Stimulated activated naive B cell treated with anti-CD40 and anti-IgM and Interleukin-4, amounts not matched to agents 10 μg/mL and 1 μg/mL and 100 μg/mL, for 72 hours (primary cell): ENCODE results near the gene ENOX1.

Experiments used
- ATAC-seq, 2 donors: fragments of 150-1000 bp; cut with Tn5 transposase; replicated peaks; 2 replicates each; pipeline ENCODE4 v1.10.0; 2021; ENCODE audit warnings: moderate library complexity in 1 of 2
- DNase-seq: peaks from one replicate; pipeline ENCODE4 v3.0.0; 2021
- H3K27ac Mint-ChIP-seq: one replicate; pipeline ENCODE4 v1.8.0; 2022; ENCODE audit warnings: mild to moderate bottlenecking, mixed read lengths
- H3K27me3 Mint-ChIP-seq, 2 donors: one replicate each; pipeline ENCODE4 v1.8.0; 2022; ENCODE audit warnings: mixed read lengths in 2 of 2
- H3K36me3 Mint-ChIP-seq, 2 donors: one replicate each; pipeline ENCODE4 v1.8.0; 2022; ENCODE audit warnings: mixed read lengths in 2 of 2, mild to moderate bottlenecking in 1 of 2
- H3K4me1 Mint-ChIP-seq, 2 donors: one replicate each; pipeline ENCODE4 v1.8.0; 2022; ENCODE audit warnings: mixed read lengths in 2 of 2, mild to moderate bottlenecking in 1 of 2
- H3K4me3 Mint-ChIP-seq, 2 donors: one replicate each; pipeline ENCODE4 v1.8.0; 2022; ENCODE audit warnings: mild to moderate bottlenecking in 2 of 2, mixed read lengths in 2 of 2, moderate library complexity in 1 of 2
- H3K9me3 Mint-ChIP-seq, 2 donors: one replicate each; pipeline ENCODE4 v1.8.0; 2022; ENCODE audit warnings: mixed read lengths in 2 of 2, mild to moderate bottlenecking in 1 of 2

ENOX1 gene

DNA sequence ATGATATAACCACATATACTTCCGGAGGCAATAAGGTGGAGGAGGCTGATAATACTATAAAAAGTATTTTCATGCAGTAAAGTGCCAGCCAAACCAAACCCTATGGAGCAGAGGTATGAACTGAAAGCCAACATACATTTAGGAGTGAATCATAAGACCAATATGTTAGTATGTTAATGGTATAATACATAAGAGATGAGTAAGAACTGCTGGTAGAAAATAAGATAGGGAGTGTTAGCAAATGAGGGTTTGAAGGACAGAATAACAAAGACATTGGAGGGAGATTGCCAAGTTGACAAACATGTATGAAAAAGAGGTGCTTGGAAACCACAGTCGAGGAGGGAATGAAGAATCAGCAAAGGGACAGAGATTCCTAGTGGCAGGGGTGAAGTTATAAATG is 10.8 kb downstream of the ENOX1 start:
- DNase-seq (no peak), ATAC-seq (no peak)
- H3K36me3 Mint-ChIP-seq: no peaks in the 10 kb centered on the region
- H3K27ac Mint-ChIP-seq: no peak overlapping the region
- no peaks in the 10 kb centered on the region for H3K4me1 Mint-ChIP-seq
- H3K27me3 Mint-ChIP-seq: peaks cover 27% of the 10 kb centered on the region in 2 donors
- no peak overlapping the region for H3K4me3 Mint-ChIP-seq
- no peaks in the 10 kb centered on the region for H3K9me3 Mint-ChIP-seq

DNA sequence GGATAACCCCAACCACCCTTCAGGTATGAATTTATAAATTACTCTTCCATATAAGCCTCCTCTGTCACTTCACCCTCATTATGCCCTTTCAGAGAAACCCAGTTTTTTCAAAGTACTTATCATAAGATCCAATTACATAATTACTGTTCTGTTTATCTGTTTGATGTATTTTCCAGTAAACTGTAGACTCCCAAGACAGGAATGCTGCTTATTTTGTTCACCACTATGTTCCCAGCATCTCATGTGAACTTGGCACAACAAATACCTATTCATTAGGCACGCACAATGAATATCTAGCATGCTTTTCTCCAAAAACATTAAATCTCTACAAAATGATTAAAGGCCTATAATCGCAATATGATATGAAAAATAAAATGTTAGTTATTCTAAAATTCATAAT is 13.2 kb downstream of the ENOX1 start:
- Mint-ChIP-seq H3K4me1 (no peaks in the 10 kb centered on the region), H3K4me3 (no peak overlapping the region), H3K27me3 (peaks cover 24 to 25% of the 10 kb centered on the region in 2 donors), H3K9me3 (no peaks in the 10 kb centered on the region), H3K27ac (no peak overlapping the region), H3K36me3 (no peaks in the 10 kb centered on the region)
- DNase-seq: no peak
- no peak for ATAC-seq

DNA sequence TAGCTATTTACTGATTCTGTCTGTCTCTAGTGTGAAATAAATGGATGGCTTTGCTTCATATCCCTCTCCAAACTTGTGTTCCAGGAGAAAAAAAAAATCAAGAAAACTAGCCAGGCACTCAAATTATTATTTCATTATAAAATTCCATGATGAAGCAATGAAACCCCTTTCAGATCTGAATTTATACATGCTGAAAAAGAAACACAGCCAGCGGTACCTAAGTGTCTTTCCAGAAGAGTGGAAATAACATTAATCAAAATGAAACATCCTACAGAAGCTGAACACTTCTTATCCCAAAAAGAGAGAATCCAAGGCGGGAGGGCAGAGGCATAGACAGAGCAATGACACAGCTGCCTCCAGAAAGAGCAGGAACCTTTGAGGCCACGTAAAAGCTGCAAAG is 15.9 kb downstream of the ENOX1 start:
- H3K27ac Mint-ChIP-seq: no peak overlapping the region
- no peaks in the 10 kb centered on the region for H3K9me3 Mint-ChIP-seq
- no peak for ATAC-seq
- no peaks in the 10 kb centered on the region for H3K36me3 Mint-ChIP-seq
- peaks cover 19 to 24% of the 10 kb centered on the region in 2 donors for H3K27me3 Mint-ChIP-seq
- no peak for DNase-seq
- no peak overlapping the region for H3K4me3 Mint-ChIP-seq
- H3K4me1 Mint-ChIP-seq: no peaks in the 10 kb centered on the region

DNA sequence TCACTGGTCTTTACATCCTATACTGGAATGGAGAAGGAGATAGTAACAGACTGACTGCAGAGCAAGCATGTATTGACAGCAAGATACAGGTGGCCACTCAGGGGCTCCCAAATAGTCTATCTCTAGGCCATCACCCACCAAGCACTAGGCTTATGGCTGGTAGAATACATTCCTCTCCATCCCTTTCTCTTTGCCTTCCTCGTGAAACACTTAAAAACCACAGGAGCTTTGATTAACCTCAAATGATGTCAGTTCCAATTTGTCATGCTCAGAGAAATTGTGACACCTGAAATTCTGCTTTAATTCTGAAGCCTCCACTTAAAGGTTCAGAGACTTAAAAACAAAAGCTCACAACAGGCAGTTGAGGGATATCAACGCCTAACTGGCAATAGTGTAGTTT is 17.2 kb downstream of the ENOX1 start:
- ATAC-seq (no peak), DNase-seq (no peak)
- Mint-ChIP-seq H3K27me3 (peaks cover 10 to 25% of the 10 kb centered on the region in 2 donors), H3K27ac (no peak overlapping the region), H3K4me3 (no peak overlapping the region), H3K4me1 (no peaks in the 10 kb centered on the region), H3K36me3 (no peaks in the 10 kb centered on the region), H3K9me3 (no peaks in the 10 kb centered on the region)

DNA sequence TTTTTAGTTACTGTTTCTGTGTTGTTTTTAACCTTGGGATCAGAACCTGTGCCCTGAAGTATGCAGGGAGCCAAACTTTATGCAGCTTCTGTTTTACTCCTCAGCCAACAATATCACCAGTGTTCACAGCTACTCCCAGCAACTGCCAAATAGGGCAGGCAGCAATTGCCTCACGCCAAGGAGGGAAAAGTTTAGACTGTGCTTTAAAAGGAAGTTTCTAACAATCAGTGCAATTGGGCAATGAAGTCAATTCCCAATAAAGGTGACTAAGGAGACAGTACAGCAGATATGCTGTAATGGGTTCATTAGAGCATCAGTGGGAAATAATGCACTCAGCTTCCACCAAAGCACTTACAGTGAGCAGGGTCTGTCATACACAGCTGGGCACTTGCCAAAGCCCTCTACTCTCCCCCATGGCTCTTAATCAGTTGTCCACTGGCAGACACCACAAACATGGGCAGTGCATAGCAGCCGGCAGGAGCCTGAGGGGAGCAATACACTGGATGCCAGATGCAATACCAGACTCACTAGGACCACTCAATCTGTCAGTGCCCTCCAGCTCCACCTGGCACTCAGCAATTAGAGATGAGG is 19.3 kb downstream of the ENOX1 start:
- Mint-ChIP-seq H3K4me1 (no peaks in the 10 kb centered on the region), H3K27ac (no peak overlapping the region), H3K36me3 (no peaks in the 10 kb centered on the region), H3K9me3 (no peaks in the 10 kb centered on the region), H3K4me3 (no peak overlapping the region), H3K27me3 (peaks cover 0 to 14% of the 10 kb centered on the region in 2 donors)
- DNase-seq (no peak), ATAC-seq (no peak)

DNA sequence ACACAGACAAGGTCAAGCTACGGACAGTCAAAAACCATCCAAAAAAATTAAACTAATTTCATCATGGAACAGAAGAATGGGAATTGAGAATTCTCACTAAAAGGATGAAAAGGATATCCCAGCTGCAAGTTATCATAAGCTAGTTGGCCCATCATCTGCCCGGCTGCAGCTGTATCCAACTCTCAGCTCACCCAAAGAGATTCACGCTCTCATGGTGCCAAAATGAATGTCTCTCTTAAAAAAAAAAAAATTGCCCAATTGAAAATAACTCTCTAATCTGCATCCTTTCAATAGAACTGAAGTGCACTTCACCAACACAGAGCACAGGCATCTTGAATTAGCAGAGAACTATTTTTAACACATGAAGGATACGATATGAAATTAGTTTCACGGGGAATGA is 20.0 kb downstream of the ENOX1 start:
- H3K27ac Mint-ChIP-seq: no peak overlapping the region
- DNase-seq (no peak), ATAC-seq (no peak)
- H3K36me3 Mint-ChIP-seq: no peaks in the 10 kb centered on the region
- no peaks in the 10 kb centered on the region for H3K4me1 Mint-ChIP-seq
- no peak overlapping the region for H3K4me3 Mint-ChIP-seq
- no peaks in the 10 kb centered on the region for H3K9me3 Mint-ChIP-seq
- peaks cover 0 to 14% of the 10 kb centered on the region in 2 donors for H3K27me3 Mint-ChIP-seq

DNA sequence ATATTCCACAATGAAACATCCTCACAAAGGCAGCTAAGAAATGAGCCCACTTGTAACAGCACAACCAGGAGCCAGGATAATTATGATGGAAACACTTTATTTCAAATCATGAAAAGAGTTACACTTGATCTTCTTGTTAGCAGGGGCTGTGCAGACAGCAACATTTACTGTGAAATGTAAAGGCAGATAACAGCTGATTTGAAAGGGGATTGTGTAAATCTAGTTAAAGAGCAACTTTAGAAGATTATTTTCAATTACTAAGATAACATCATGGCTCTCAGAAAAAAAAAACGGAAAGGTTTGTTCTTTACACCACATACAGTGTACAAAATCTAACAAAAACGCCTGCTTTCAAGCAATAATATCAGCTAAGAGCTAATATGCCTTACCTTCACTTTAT is 22.4 kb downstream of the ENOX1 start:
- H3K4me1 Mint-ChIP-seq: no peaks in the 10 kb centered on the region
- ATAC-seq: no peak
- H3K27ac Mint-ChIP-seq: no peak overlapping the region
- peaks cover 0 to 14% of the 10 kb centered on the region in 2 donors for H3K27me3 Mint-ChIP-seq
- no peaks in the 10 kb centered on the region for H3K36me3 Mint-ChIP-seq
- DNase-seq: no peak
- H3K4me3 Mint-ChIP-seq: no peak overlapping the region
- no peaks in the 10 kb centered on the region for H3K9me3 Mint-ChIP-seq

DNA sequence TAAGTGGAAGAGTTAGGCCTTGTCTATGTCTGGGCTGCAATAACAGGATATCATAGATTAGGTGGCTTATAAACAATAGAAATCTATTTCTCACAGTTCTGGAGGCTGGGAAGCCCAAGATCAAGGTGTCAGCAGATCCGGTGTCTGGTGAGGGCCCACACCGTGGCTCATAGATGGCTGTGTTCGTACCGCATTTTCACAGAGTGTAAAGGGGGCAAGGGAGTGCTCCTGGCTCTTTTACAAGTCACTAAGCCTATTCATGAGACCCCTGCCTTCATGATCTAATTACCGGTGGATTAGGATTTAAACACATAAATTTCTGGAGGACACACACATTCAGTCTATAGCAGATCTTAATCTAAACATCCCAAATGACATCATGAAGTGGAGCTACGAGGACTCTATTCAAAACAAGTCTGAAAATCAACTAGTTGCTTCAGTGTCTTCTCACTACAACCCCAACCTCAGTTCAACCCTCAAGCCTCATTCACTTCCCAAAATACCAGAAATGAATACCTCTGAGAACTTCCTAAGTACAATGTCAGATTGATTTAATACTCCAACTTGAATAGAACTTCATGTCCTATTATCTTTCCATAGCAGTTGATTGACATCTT is 23.5 kb downstream of the ENOX1 start:
- no peak for ATAC-seq
- no peak overlapping the region for H3K27ac Mint-ChIP-seq
- no peaks in the 10 kb centered on the region for H3K9me3 Mint-ChIP-seq
- H3K36me3 Mint-ChIP-seq: no peaks in the 10 kb centered on the region
- peaks cover 0 to 11% of the 10 kb centered on the region in 2 donors for H3K27me3 Mint-ChIP-seq
- no peak overlapping the region for H3K4me3 Mint-ChIP-seq
- DNase-seq: no peak
- H3K4me1 Mint-ChIP-seq: no peaks in the 10 kb centered on the region

DNA sequence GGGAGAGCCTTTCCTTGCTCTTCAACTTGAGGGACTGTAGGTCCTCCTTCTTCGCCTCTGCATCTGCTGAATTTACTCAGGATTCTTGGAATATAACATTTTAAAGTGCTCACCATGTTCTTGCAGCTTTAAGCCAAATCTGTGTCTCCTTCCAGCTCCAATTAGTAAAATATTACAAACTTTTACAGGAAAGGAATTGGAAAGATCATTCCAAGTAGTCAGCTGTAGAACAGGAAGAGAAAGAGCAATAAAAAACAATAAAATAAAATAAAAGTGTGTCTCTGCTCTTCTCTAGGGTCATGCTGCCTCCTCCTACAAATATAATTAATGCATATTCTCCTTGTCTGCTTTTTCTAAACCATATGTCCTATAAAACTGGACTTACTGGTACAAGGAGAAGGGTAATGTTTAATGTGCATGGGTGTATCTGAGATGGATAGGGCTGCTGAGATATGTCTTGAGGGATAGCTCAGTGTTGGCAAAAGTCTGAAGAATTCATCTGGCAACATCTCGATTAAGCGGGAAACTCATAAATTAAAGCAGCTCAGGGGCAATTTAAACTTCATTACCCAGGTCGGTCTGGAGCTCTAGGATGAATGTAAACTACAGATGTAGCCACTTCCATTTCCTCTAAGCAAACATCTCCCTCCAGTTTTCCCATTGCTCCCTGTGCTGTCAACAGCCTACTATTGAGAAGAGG is 25.0 kb downstream of the ENOX1 start:
- no peak overlapping the region for H3K27ac Mint-ChIP-seq
- no peak overlapping the region for H3K4me3 Mint-ChIP-seq
- no peaks in the 10 kb centered on the region for H3K36me3 Mint-ChIP-seq
- no peaks in the 10 kb centered on the region for H3K9me3 Mint-ChIP-seq
- H3K4me1 Mint-ChIP-seq: no peaks in the 10 kb centered on the region
- DNase-seq (no peak), ATAC-seq (no peak)
- peaks cover 0 to 4% of the 10 kb centered on the region in 2 donors for H3K27me3 Mint-ChIP-seq

DNA sequence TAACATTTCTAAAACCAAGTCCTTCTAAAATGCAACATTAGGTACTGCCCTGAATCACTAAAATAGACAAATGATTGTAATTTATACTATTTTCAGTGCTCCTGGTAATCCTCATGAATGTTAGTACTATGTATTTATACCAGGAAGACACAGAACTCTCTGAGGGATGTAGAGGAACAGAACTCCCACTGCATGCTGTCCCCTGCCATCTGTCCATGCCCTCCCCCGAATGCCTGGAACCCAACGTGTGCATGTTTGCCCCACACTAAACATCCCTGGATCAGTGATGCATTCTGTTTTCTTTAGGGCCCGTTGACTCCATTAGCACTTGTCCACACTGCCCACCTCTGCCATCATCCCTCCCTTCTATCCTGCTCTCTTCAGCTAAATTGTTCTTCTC is 26.5 kb downstream of the ENOX1 start:
- DNase-seq (no peak), ATAC-seq (no peak)
- H3K4me3 Mint-ChIP-seq: no peak overlapping the region
- H3K27me3 Mint-ChIP-seq: peaks cover 0 to 2% of the 10 kb centered on the region in 2 donors
- H3K4me1 Mint-ChIP-seq: no peaks in the 10 kb centered on the region
- H3K27ac Mint-ChIP-seq: no peak overlapping the region
- H3K9me3 Mint-ChIP-seq: no peaks in the 10 kb centered on the region
- no peaks in the 10 kb centered on the region for H3K36me3 Mint-ChIP-seq

DNA sequence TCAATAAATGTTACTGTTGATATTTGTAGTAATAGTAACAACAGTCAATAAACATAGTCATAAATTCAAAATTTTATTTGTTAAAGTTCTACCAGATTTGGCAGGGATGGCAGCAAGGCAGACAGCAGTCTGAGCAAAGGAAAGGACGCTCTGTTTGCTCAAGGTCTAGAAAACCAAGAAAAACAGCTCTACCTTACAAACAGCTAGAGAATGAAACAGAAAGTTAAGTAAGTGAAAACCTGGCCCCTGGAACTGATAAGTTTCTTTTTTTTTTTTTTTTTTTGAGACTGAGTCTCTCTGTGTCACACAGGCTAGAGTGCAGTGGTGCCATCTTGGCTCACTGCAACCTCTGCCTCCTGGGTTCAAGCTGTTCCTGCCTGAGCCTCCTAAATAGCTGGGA is 27.9 kb downstream of the ENOX1 start:
- no peak overlapping the region for H3K27ac Mint-ChIP-seq
- H3K9me3 Mint-ChIP-seq: no peaks in the 10 kb centered on the region
- no peaks in the 10 kb centered on the region for H3K36me3 Mint-ChIP-seq
- DNase-seq: no peak
- H3K4me3 Mint-ChIP-seq: no peak overlapping the region
- H3K27me3 Mint-ChIP-seq: no peaks in the 10 kb centered on the region
- no peak for ATAC-seq
- no peaks in the 10 kb centered on the region for H3K4me1 Mint-ChIP-seq

DNA sequence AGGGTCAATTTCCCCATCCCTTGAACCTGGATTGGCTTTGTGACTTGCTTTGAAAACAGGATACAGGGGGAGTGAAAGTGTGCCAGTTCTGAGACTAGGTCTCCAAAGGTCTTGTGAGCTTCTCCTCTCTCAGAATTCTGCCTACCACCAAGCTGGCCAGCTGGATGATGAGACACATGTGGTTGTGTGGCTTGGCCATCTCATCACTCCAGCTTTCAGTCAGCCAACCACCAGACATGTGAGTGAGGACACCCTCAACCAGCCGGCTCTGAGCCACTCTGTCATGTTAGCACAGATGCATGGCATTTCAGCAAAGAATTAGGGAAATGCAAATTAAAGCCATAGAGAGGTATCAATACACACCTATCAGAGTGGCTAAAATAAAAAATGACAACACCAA is 29.5 kb downstream of the ENOX1 start:
- H3K9me3 Mint-ChIP-seq: no peaks in the 10 kb centered on the region
- H3K27me3 Mint-ChIP-seq: peaks cover 0 to 6% of the 10 kb centered on the region in 2 donors
- DNase-seq (no peak), ATAC-seq (no peak)
- H3K36me3 Mint-ChIP-seq: no peaks in the 10 kb centered on the region
- H3K4me3 Mint-ChIP-seq: no peak overlapping the region
- no peak overlapping the region for H3K27ac Mint-ChIP-seq
- no peaks in the 10 kb centered on the region for H3K4me1 Mint-ChIP-seq

DNA sequence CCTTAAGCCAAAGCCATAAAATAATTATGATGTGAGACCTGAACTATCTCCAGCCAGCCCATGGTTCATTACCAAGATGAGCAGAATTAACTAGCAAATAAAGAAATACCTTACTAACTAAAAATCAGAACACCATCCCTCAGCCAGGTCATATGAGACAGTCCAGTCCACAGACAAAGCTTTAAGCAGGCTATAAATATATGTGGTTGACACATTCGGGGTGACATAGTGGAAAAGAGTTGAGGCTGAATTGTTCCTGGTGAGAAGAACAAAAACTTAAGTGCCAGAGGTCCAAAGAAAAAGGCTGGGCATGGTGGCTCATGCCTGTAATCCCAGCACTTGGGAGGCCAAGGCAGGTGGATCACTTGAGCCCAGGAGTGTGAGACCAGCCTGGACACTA is 30.9 kb downstream of the ENOX1 start:
- Mint-ChIP-seq H3K36me3 (no peaks in the 10 kb centered on the region), H3K4me1 (no peaks in the 10 kb centered on the region), H3K9me3 (no peaks in the 10 kb centered on the region), H3K27ac (no peak overlapping the region), H3K27me3 (peaks cover 0 to 6% of the 10 kb centered on the region in 2 donors), H3K4me3 (no peak overlapping the region)
- DNase-seq (no peak), ATAC-seq (no peak)

DNA sequence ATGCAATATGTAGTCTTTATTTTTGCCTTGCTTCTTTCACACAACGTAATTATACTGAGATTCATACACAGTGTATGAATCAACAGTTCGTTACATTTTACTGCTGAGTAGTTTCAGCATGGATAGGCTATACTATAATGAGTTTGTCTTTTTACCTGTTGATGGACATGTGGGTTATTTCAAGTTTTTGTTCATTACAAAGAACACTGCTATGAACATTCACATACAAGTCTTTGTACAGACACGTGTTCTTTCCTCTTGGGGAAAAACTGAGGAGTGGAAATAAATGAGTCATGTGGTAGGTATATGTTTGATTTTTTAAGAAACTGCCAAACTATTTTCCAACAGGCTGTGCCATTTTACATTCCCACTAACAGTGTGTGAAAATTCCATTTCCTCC is 35.1 kb downstream of the ENOX1 start:
- ATAC-seq: no peak
- H3K4me3 Mint-ChIP-seq: no peak overlapping the region

DNA sequence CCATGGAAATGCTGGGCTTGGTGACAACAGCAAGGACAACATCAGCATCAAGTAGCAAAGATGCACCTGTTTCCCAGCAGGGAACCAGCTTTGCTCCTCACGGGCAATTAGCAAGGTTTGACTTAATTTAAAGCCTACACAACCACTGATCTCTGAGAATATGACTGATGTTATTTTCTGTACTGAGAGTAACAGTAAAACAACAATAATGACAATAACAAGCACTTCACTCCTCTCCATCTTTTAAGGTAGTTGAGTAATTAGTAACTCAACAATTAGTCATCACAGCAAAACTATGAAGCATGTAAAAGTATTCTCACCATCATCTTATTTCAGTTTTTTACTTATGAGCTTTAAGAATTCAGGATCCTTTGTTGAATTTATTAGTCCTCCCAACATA is 37.3 kb downstream of the ENOX1 start:
- Mint-ChIP-seq H3K27me3 (peaks cover 4 to 16% of the 10 kb centered on the region in 2 donors), H3K9me3 (peaks cover 2 to 4% of the 10 kb centered on the region in 2 donors), H3K36me3 (no peaks in the 10 kb centered on the region), H3K27ac (no peak overlapping the region), H3K4me3 (no peak overlapping the region), H3K4me1 (no peaks in the 10 kb centered on the region)
- no peak for ATAC-seq
- no peak for DNase-seq

More for the DNA sequence above, 35.1 kb downstream of the ENOX1 start:
- DNase-seq: no peak
- Mint-ChIP-seq H3K27me3 (peaks cover 0 to 6% of the 10 kb centered on the region in 2 donors), H3K27ac (no peak overlapping the region), H3K9me3 (no peaks in the 10 kb centered on the region), H3K4me1 (no peaks in the 10 kb centered on the region), H3K36me3 (no peaks in the 10 kb centered on the region)
